HG02759 (cell line): Measurements from ENCODE around the gene PRDX5.

Source experiments
- ATAC-seq: cut with Tn5 transposase; IDR thresholded peaks from one replicate; pipeline ENCODE4 v1.9.1; 2021; ENCODE audit warnings: mild to moderate bottlenecking, moderate library complexity; ENCODE audit not compliant: unreplicated experiment

Gene PRDX5

DNA sequence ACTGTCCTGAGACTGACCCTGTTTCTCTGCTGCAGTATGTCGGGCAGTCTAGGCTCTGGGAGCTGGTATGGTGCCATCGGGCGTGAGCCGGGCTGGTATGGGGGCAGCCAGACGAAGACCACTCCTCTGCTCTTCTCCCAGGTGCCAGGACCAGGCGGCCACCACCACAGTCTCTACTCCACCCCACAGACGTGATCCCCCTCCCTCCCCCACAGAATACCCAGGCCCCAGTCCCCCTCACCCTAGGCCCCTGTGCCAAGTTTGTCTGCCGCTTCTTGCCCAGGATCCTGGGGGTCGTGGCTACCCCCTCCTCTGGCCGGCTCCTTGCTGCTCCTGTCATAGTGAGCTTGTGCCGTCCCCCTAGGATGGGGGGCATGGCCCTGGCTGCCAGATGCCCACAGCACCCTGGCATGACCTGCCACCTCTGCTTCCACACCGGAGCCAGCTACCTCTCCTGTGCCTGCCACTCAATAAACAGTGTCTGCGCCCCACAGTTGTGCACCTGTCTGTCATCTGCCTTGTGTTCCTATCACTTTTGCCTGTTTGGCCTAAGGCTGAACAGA, 28.8 kb upstream of the PRDX5 start:
- no peak for ATAC-seq

DNA sequence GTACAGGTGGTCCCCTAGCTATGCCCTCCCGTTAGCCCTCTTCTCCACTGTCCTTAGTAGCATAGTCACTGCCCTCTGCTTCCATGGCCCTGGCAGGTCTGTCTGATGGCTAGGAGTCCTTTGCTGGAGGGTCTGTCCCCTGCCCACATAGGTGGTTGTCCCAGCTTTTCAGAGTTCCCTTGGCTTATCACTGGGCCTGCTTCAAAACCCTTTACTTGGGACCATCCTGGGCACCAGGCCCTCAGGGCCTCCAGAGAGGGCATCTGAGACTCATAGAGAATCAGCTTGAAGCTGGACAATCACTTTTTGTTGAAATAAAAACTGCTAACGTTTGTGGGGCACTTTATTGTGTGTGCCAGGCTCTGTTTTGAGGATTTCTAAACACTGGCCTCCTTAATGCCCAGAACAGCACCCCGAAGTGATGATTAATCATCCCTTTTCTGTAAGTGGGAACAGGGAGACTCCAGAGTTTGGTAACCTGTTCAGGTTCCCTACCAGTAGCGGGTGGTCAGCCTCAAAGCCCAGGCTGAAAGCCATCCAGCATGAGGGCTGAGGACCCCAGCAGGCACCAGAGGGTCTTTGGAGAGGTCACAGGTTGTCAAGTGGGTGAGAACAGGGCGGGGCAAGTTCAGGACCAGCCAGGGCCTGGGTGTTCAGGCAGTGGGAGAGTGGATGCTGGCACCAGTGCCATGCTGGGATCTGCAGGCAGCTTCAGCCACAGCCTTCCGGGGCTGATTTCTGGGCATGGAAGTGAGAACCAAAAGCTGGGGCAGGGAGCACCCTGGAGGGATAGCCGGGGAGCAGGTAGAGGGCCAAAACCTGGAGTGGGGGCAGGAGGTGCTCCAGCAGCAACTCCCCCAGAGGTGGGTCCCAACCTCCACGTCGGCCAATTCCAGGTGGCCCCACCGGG, 27.3 kb upstream of the PRDX5 start:
- no peak for ATAC-seq

DNA sequence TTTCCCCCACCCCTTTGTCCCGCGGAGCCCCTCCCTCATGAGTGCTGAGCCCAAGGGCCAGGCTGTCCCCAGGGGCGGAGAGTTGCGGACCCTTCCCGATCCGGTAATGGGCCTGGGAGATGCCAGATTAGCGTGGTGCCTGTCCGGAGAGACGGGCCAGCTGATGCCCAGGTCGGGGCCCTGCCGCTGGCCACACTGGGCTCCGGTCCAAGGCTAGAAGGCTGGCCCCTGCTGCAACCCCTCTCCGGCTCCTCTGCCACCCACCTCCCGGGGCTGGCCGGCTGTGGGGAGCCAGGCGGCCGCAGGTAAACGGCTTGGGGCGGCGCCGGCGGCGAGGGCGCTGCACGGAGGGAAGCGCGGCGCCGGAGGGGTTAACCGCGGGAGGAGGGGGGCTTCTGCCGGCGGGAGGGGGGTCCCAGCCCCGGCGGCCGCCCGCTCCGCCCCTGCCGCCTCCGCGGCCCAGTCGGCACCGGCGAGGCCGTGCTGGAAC, 26.6 kb upstream of the PRDX5 start, which contains the start of gene KCNK4:
TSS of gene KCNK4 (plus strand) at position 41 of the 490 bp plus-strand sequence. CDS start 1,717 bp downstream, outside the sequence.
- ATAC-seq: no peak

DNA sequence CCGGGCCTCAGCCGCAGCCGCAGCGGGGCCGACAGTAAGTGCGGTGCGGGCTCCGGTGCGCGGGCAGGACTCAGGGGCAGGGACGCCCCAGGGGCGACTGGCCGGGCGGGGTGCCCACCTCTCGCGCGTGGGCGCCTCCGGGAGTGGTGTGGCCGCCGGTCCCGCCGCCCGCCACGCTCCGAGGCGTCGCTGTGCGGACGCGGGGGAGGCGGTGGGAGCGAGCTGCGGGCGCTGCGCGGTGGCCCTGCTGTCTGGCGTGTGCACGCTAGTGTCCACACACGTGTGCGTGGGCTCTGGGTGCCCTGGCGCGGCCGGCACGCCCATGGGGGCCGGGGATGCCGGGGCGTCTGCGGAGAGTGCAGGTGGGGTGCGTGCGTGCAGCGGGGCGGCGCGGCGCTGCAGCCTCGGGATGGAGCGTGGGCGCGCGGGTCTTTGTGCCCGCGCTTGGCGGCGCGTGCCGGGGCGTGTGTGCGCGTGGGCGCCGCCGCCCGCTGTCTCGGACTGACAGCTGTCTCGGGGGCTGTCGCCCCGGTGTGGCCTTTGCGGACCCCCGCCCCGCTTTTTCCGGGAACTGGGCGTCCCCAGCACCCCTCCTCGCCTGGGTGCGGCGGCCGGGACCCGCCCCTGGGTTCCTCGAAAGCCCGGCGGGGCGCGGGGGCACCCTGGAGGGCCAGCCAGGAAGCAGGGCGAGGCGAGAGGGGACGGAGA, 26.0 kb upstream of the PRDX5 start:
- no peak for ATAC-seq

DNA sequence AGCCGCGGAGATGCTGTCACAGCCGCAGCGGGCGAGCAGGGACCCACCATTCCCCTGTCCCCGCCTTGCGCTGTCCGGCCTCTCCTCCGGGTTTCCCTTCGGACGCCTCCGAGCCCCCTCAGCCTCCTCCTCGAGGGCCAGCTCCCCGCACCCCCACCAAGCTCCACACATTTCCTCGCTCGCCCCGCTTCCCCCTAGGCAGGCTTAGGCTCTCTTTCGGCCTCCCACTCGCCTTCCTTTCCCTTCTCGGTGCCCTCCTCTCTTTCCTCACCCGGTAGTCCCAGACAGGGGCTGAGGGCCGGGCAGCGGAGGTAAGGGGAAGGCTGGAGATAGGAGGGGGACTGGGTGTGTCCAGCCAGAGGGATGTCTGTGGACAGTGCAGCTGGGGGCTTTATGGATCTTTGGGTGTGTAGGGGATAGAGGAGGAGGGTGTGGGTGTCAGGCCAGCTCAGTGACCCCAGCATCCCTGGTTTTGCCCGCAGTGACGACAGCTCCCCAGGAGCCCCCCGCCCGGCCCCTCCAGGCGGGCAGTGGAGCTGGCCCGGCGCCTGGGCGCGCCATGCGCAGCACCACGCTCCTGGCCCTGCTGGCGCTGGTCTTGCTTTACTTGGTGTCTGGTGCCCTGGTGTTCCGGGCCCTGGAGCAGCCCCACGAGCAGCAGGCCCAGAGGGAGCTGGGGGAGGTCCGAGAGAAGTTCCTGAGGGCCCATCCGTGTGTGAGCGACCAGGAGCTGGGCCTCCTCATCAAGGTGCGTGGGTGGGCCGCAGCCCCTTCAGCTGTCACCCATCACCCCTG, 25.3 kb upstream of the PRDX5 start:
- ATAC-seq: no peak

DNA sequence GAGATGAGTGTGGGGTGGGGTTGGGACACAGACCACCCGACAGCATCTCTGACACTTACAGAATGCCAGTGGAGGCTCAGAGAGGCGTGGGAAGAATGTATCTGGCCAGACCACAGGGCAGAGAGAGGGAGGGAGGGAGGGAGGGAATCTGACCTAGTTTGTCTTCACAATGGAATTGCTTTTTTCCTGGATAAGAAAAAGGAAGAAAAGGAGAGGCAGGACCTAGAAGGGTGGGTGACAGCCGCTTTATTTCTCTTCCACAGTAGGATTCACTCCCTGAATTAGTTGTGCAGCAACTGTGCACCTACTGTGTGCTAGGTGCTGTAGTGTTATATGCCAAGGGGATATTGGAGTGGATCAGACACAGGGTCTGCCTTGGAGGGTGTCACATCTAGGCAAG, 23.1 kb upstream of the PRDX5 start:
- ATAC-seq: no peak

DNA sequence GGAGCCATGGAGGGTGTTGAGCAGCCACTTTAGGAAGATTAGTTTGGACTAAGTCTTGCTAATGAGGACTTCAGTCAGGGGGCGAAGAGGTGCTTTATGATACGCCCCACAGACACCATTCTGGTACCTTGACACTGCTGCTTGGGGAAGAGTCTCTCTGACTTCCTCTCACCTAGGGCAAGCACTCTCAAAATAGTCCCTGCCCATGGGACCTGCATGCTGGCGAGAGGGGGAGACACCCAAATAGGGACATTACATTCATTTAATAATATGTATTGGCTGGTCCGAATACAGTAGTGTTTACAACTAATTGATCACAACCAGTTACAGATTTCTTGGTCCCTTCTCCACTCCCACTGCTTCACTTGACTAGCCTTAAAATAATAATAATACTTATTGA, 22.2 kb upstream of the PRDX5 start:
- ATAC-seq: no peak

DNA sequence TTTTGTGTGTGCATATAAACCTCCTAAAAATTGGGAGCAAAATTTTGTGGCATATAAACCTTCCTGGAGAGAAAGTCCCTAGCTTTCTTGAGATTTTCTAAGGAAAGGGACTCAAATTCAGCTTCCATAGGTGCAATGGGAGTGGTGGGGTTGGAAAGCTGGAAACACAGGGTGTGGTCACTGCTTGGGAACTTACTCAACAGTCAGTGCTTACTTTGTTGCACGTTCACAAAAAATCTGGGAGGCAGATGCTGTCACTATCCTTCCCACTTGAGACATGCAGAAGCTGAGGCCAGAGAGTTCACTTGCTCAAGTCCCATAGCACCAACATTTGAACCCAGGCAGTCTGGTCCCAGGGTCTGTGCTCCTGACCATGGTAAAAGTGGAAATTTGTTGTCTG, 21.7 kb upstream of the PRDX5 start:
- ATAC-seq: no peak

DNA sequence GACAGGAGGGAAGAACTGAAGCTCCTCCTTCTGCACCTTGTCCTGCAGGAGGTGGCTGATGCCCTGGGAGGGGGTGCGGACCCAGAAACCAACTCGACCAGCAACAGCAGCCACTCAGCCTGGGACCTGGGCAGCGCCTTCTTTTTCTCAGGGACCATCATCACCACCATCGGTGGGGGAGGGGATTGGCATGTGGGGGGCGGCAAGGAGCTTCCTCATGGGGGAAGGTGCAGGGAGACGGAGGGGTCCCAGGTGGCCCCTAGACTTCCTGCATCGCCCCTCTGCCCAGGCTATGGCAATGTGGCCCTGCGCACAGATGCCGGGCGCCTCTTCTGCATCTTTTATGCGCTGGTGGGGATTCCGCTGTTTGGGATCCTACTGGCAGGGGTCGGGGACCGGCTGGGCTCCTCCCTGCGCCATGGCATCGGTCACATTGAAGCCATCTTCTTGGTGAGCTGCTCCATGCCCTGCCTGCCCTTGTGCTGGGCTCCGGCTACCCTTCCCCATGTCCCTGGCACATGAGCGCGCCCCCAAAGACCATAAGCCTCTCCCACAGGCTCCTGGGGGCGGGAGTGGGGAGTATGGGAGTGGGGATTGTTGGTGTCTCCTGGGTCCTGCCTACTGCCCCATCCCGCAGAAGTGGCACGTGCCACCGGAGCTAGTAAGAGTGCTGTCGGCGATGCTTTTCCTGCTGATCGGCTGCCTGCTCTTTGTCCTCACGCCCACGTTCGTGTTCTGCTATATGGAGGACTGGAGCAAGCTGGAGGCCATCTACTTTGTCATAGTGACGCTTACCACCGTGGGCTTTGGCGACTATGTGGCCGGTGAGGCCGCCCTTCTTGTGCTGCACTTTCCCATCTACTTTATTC, 20.9 kb upstream of the PRDX5 start:
- no peak for ATAC-seq

DNA sequence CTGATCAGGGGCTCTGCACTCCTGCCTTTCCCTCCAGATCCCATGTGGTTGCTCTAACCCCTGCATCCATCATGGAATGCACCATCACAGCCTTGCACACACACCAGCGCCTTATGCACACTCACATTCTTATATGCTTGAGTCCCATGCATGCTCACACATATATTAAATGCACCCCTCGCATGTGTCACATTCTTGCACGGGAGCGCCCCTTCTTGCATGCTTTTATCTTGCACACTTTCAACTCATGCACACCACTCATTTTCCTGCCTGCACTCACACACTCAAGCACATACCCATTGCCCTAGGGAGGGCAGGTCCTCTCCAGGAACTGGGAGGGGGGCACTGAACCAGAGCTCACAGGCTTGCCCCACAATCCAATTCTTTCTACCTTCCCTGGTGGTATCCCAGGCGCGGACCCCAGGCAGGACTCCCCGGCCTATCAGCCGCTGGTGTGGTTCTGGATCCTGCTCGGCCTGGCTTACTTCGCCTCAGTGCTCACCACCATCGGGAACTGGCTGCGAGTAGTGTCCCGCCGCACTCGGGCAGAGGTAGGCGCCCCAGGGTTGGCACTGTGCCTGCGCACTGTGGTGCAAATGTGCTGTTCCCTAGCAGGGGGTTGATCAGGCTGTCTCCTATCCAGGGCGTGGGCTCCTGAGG, 20.1 kb upstream of the PRDX5 start:
- no peak for ATAC-seq

DNA sequence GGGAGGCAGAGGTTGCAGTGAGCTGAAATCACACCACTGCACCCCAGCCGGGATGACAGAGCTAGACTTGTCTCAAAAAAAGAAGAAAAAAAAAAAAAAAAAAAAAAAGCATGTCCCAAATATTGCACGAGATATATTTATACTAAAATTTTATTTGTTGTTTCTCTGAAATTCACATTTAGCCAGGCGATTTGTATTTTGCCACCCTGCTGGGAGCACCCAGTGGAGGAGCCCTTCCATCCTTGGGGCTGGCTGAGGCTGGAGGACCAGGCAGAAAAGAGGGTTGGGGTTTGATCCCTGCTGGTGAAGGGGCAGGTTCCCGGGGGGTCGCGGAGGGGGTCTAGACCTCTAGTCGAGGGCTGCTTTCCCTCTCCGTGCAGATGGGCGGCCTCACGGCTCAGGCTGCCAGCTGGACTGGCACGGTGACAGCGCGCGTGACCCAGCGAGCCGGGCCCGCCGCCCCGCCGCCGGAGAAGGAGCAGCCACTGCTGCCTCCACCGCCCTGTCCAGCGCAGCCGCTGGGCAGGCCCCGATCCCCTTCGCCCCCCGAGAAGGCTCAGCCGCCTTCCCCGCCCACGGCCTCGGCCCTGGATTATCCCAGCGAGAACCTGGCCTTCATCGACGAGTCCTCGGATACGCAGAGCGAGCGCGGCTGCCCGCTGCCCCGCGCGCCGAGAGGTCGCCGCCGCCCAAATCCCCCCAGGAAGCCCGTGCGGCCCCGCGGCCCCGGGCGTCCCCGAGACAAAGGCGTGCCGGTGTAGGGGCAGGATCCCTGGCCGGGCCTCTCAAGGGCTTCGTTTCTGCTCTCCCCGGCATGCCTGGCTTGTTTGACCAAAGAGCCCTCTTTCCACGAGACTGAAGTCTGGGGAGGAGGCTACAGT, 18.7 kb upstream of the PRDX5 start:
- ATAC-seq: no peak

DNA sequence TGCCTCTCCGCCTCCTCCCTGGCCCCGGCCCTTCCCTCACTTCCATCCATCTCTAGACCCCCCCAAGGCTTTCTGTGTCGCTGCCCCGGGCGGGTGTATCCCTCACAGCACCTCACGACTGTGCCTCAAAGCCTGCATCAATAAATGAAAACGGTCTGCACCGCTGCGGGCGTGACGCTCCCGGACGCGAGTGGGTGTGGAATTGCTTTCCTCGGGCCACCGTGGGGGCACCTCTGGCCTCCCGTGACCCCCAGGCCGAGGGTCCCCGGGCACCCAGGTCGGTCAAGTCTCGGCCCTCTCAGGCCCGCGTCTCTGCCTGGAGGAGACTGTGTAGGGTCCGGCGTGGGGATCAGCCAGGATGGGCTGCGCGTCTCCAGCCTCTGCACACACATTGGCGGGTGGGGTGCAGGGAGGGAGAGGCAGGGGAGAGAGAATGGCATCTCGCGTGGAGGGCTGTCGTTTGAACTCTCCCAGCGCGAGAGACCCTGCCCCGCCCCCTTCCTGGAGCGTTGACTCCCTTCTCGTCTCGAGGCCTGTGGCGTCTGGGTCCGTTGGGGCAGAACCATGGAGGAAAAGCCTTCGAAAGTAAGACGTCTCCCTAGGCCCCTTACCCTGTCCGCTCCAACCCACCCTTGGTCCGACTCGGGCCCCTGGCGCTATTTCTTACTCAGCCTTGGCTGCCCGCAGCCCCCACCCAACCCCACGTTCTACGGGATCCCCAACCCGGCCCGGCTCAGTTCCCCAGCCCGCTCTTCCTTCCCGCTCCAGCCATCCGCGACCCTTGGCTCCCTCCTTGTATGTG, 17.9 kb upstream of the PRDX5 start, which contains the start of gene CATSPERZ:
TSS of gene CATSPERZ (plus strand) at position 512 of the 802 bp plus-strand sequence. CDS start at position 565, 53 bp downstream.
- no peak for ATAC-seq

DNA sequence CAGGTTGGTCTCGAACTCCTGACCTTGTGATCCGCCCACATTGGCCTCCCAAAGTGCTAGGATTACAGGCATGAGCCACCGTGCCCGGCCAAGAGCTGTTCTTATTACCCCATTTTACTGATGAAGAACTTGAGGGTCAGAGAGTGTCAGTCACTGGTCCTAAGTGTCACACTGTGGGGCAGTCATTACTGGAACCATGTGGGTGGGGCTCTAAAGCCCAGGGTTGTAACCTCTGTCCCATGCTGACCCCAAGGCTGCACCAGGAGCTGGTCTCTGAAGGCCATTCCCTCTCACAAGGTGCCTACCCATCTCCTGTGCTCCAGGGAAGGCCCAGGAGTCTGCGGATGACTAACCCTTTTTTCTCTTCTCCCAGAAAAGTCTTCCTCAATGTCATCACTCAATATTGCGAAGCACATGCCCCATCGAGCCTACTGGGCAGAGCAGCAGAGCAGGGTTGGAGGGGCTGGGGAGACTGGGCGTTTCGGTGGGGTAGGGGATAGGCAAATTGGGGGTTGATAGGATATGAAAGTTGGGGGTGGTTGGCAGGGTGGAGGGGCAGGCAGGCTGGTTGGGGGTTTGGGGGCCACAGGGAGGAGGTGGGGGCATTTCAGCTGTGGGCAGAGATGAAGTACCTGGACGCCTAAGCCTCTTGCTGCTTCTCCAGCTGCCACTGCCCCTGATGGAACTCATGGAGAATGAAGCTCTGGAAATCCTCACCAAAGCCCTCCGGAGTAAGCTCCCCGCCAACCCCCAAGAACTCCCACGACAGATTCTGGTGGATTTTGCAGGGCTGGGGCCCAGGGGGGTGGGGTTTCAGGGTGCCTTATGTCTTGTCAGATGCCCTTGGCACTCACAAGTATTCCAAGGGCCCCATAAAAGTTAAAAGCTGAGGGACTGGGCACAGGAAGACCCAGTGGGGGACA, 14.6 kb upstream of the PRDX5 start:
- ATAC-seq: no peak

DNA sequence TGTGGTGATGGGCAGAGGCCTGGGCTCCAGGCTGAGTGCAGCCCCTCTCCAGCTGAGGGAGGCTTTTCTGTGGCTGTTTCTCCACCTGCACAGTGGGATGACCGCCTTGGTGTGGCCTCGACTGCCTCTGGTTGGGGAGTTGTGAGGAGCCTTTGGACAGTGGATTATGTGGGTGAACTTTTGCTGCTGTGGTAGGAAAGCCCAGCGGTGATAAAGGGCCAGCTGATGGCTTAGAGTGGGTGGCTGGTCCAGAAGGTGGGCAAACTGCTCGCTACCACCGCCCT, 13.9 kb upstream of the PRDX5 start:
- no peak for ATAC-seq

DNA sequence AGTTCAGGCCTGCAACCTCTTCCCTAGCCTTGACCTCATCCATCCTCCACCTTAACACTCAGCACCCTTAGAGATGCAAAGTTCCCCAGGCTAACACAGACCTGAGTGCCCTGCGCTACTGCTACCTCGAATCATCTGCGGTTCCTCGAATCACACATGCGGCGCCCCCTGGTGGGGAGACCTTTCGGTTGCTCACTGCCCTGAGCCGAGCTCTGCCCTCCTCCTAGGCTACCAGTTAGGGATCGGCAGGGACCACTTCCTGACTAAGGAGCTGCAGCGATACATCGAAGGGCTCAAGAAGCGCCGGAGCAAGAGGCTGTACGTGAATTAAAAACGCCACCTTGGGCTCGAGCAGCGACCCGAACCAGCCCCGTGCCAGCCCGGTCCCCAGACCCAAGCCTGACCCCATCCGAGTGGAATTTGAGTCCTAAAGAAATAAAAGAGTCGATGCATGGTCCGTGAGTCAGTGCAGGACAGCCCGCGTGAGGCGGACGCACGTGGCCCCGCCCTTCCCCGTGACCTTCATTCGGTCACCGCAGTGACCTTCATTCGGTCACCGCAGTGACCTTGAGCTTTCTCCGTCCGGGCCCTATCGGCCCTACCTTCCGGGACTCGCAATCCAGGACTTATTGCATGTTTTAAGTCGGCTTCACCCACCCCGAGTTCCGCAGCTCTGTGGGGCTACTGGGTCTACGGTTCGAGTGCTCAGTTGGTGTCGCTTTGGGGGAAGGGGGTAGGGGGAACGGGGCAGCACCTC, 13.4 kb upstream of the PRDX5 start:
- ATAC-seq: peak; percentile 27
